HG03064 (cell line): ENCODE data around the gene PPP1R14D.
A peak's percentile ranks its signal among the peaks of the same experiment; 100 is the strongest.

Experiments used
- ATAC-seq: cut with Tn5 transposase; IDR thresholded peaks from one replicate; pipeline ENCODE4 v1.9.1; 2021; ENCODE audit warnings: low read depth; ENCODE audit not compliant: unreplicated experiment

The PPP1R14D gene

GRCh38 chr15:40787991-40788390 is 40.5 kb downstream of the PPP1R14D start:
- ATAC-seq = no peak

- ATAC-seq = no peak
Observed at GRCh38 chr15:40787344-40787841, 41.1 kb downstream of the PPP1R14D start.

DNA sequence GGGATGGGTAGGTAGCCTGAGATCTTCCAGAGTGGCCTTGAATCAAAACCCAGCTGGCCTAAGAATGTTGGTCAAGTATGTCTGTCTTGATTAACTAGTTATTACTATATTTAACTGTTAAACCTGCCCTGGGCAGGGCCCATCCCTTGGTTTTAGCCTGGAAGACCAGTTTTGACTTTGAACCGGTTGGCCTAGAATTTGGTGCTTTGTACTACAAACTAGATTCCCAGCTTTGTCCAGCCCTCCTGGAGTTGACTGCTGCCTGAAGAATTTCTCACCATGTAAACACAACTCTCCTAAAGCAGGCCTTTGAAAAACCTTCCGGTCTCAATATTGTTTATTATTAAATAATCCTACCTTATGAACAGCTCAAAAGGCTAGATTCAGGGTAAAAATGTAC is 42.7 kb downstream of the PPP1R14D start:
- ATAC-seq = no peak

- ATAC-seq = no peak
Observed at GRCh38 chr15:40785164-40785563, 43.3 kb downstream of the PPP1R14D start.

- no peak for ATAC-seq
Observed at GRCh38 chr15:40782609-40783227, 45.8 kb downstream of the PPP1R14D start.

DNA sequence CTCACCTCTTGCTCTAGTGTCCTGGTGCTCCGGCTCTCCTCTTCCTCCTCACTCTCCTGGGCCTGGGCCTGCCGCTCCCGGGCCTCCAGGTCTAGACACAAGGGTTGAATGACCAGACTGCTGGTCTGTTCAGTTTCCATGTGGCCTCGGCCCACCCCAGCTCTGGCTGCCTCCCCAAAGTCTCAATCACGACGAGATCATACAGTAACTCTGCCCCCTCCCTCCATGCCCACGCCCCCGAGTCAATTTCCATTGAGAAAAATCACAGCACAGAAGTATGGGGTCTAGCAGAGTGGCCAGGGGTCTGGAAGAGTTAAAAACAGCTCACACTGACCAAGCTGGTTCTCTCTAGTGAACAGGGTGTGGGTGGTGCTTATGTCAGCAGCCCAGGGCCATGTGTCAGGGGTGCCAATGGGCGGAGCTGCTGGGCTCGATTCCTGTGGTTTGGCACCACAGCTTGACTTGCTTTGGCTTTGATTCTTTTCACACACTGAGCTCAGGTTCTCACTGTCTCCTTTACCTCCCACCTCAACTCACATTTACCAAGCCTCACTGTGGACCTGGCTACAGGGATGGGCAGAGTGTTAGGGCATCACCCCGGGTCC is 51.9 kb downstream of the PPP1R14D start:
- ATAC-seq = no peak

GRCh38 chr15:40775740-40776536 is 52.6 kb downstream of the PPP1R14D start:
- ATAC-seq = no peak

DNA sequence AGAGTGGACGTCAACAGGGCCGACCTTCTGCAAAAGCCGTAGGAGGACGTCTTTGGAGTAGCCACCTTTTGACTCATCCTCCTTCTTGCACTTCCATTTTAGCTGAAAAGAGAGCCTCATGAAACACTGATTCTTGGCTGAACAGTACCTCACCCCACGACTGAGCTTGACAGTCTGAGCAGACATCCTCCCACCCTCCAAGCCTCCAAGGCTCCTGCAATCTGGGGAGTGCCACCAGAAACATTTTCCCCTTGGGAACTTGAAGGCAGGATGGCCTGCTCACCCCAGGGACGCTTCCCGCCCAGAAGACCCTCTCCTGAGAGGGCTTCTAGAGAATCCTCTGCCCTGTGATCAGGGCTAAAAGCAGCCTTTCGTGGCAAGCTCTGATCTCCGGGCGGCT is 53.5 kb downstream of the PPP1R14D start:
- no peak for ATAC-seq

DNA sequence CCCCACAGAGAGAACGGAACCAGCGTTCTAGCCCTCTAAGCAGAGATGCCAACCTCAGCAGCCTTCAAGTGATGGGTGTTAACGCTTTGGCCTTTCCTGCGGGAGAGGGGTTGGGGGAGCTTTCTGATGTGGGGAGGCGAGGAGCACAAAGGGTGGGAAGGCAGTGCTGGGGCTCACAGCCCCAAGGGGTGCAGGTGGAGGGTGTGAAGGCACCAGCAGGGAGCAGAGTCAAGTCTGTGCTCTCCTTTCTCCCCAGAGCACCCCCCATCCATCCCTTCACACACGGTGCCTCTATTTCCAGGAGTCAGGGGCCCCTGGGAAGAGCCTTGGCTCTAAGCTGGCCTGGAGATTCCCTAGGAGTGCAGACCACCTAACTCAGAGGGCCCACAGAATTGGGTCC is 54.6 kb downstream of the PPP1R14D start:
- ATAC-seq = no peak

GRCh38 chr15:40773496-40773895 is 55.0 kb downstream of the PPP1R14D start:
- no peak for ATAC-seq

DNA sequence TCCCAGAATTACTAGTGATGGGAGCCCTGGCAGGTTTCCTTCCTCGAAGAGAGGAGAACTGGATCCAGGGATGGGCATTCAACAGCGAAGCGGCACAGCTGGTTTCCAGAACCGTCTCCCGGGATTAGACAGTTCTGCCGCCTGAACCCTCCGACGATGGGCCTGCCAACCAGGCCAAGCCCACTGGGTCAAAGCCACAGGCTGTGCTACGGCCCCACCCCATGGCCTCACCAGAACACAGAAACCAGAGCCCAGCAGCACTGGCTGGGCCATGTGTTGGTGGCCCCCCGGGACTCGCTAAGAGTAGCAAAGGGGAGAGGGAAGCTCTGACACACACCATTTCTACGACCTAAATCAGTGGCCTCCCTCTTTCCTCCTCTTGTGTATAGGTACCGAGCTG is 56.5 kb downstream of the PPP1R14D start:
- no peak for ATAC-seq

- ATAC-seq = no peak
Observed at GRCh38 chr15:40771242-40771641, 57.3 kb downstream of the PPP1R14D start.

DNA sequence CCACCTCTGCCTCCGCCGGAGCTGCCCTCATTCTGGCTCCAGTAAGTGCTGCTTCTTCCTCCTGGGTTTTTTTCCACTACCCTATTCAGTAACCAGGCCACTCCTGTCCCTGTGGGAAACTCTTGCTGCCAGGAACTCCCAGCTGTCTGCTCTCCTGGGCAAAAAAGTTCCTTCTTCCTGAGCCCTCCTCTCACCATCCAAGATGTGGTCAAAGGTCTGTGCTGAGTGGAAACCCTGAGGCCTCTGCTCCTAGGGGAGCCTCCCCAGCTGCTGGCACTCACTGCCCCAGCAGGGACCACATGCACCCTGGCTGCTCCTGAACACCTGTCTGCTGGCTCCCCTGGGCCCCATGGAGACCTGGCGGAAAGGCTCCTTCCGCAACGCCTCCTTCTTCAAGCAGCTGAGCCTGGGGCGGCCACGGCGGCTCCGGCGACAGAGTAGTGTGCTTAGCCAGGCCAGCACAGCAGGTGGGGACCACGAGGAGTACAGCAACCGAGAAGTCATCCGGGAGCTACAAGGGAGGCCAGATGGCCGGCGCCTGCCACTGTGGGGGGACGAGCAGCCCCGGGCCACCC is 58.3 kb downstream of the PPP1R14D start:
- ATAC-seq = no peak

DNA sequence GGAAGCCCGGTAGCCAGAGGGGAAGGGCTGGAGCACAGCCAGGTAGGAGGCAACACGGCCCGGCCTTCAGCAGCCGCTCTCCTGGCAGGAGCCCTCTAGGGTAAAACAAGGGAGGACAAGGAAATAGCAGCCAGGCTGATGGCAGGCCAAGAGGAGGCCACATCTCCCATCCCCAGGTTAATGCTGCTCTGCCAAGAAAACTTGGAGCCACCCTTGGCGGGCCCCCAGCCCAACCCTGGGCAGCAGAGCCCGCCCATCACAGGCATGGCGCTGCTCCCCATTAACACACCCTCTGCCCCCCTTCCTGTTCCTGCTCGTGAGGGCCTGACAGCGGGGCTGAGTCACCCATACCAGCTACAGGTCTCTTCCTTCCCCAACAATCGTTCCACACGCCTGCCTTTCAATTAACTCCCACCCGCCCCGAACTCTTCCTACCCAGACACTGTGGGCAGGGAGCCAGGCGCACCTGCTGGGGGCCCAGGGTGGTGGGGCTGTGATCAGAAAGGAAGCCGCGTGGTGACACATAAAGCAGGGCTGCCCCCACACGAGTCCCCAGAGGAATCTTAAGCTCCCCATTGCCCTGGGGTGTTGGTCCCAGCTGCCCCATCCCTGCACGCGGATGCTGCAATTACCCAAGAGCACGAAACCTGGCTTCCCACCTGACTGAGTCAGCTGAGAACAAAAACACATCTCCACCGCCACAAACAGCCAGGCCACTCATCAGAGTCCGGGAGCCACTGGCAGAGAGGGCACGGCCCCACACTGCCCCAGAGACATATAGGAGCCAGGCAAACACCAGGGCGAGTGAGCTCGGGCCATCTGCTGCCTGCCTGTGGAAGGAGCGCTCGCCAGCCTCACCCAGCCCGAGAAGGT is 59.0 kb downstream of the PPP1R14D start, which contains the start of gene C15orf62:
Gene C15orf62, plus strand, starts transcription at position 707 of the 873 bp plus-strand sequence. CDS start 516 bp downstream, outside the sequence.
- peak; percentile 34 for ATAC-seq

GRCh38 chr15:40768521-40769273 is 59.8 kb downstream of the PPP1R14D start:
- ATAC-seq = no peak

DNA sequence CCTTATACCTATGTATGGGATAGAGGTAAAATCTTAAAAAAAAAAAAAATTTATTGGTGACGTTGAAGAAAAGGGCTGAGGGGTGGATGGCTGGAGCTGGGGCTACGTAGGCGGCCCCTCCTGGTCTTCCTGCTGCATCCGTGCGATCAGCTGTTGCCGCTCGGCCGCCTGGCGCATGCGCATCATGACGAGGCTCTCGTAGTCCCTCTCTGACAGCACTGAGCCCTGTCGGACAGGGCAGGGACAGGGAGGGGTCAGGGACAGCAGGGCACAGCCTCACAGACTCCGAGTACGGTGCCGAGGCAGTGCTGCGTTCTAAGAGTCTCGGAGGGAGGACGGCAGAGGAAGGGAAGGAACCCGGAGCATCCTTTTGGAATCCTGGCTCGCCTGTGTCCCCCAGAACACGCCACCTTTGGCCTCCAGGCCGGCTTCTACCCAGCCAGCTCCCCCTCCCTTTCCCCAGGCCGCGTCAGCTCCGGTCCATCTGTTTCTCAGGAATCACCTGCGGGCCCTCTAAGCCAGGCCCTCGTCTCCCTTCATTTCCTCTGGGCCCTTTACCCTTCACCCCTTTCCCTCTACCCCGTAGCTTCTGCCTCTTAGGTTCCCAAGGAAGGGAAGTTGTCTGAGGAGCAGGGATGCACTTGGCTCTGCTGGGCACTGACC is 60.5 kb downstream of the PPP1R14D start:
- no peak for ATAC-seq

- no peak for ATAC-seq
Observed at GRCh38 chr15:40766906-40767837, 61.3 kb downstream of the PPP1R14D start.
